Nephron (organoid): ENCODE results near the gene DIO1.

Experiments
- H3K27ac Mint-ChIP-seq, 3 experiments: 2 replicates each; pipeline ENCODE4 v1.8.0; 2020; ENCODE audit warnings: mixed read lengths in 3 of 3, mild to moderate bottlenecking in 2 of 3, moderate library complexity in 1 of 3
- H3K27me3 Mint-ChIP-seq: 2 replicates; pipeline ENCODE4 v1.8.0; 2021; ENCODE audit warnings: low read depth, mild to moderate bottlenecking, moderate library complexity, mixed read lengths
- H3K36me3 Mint-ChIP-seq: 2 replicates; pipeline ENCODE4 v1.8.0; 2020; ENCODE audit warnings: low read depth, mixed read lengths
- H3K4me1 Mint-ChIP-seq: 2 replicates; pipeline ENCODE4 v1.8.0; 2020; ENCODE audit warnings: mixed read lengths
- H3K4me3 Mint-ChIP-seq, 3 experiments: 2 replicates each; pipeline ENCODE4 v1.8.0; 2020; ENCODE audit warnings: mild to moderate bottlenecking in 3 of 3, mixed read lengths in 3 of 3, moderate library complexity in 2 of 3
- H3K9me3 Mint-ChIP-seq: 2 replicates; pipeline ENCODE4 v1.8.0; 2020; ENCODE audit warnings: mixed read lengths
- CTCF ChIP-seq, 3 experiments: fragments of 200-600 bp; sonication (generic); IDR thresholded peaks; one replicate each; pipeline ENCODE4 v1.5.0; 2021; ENCODE audit warnings: antibody characterized with exemption in 3 of 3; ENCODE audit not compliant: unreplicated experiment in 3 of 3

DIO1 gene

GRCh38 chr1:53899206-53899628 lies 5.2 kb downstream of the DIO1 start:
- Mint-ChIP-seq H3K9me3 (no peaks in the 10 kb centered on the region), H3K27ac (peak overlapping the region; percentile 72 to 82 (median 78)), H3K4me3 (peak overlapping the region in 1 of 3 experiments; percentile 40), H3K4me1 (peaks cover 55% of the 10 kb centered on the region), H3K27me3 (peaks cover 8% of the 10 kb centered on the region), H3K36me3 (no peaks in the 10 kb centered on the region)
- no peak for TF ChIP-seq CTCF (IDR thresholded peaks at IDR 0.05; ENCODE audit: unreplicated experiment in 3 of 3)

GRCh38 chr1:53899708-53900107 lies 5.7 kb downstream of the DIO1 start:
- Mint-ChIP-seq H3K4me3 (no peak overlapping the region), H3K27ac (peak overlapping the region; percentile 72 to 82 (median 78)), H3K4me1 (peaks cover 55% of the 10 kb centered on the region), H3K9me3 (no peaks in the 10 kb centered on the region), H3K27me3 (peaks cover 7% of the 10 kb centered on the region), H3K36me3 (no peaks in the 10 kb centered on the region)
- no peak for TF ChIP-seq CTCF (IDR thresholded peaks at IDR 0.05; ENCODE audit: unreplicated experiment in 3 of 3)

GRCh38 chr1:53902235-53903138 lies 8.5 kb downstream of the DIO1 start:
- TF ChIP-seq CTCF (IDR thresholded peaks at IDR 0.05; ENCODE audit: unreplicated experiment in 3 of 3) = no peak
- H3K4me1 Mint-ChIP-seq = peaks cover 42% of the 10 kb centered on the region
- H3K9me3 Mint-ChIP-seq = no peaks in the 10 kb centered on the region
- H3K27me3 Mint-ChIP-seq = peaks cover 4% of the 10 kb centered on the region
- H3K27ac Mint-ChIP-seq = peak overlapping the region in 2 of 3 experiments; percentile 55 to 63
- H3K36me3 Mint-ChIP-seq = no peaks in the 10 kb centered on the region
- no peak overlapping the region for H3K4me3 Mint-ChIP-seq

- TF ChIP-seq CTCF (IDR thresholded peaks at IDR 0.05; ENCODE audit: unreplicated experiment in 3 of 3) = no peak
- no peak overlapping the region for H3K4me3 Mint-ChIP-seq
- H3K9me3 Mint-ChIP-seq = no peaks in the 10 kb centered on the region
- H3K36me3 Mint-ChIP-seq = peaks cover 10% of the 10 kb centered on the region
- H3K4me1 Mint-ChIP-seq = peaks cover 30% of the 10 kb centered on the region
- no peak overlapping the region for H3K27ac Mint-ChIP-seq
- H3K27me3 Mint-ChIP-seq = peaks cover 8% of the 10 kb centered on the region
Observed at GRCh38 chr1:53905509-53905908, 11.5 kb downstream of the DIO1 start.

GRCh38 chr1:53906121-53906520 lies 12.1 kb downstream of the DIO1 start:
- Mint-ChIP-seq H3K4me1 (peaks cover 33% of the 10 kb centered on the region), H3K9me3 (no peaks in the 10 kb centered on the region), H3K4me3 (no peak overlapping the region), H3K27ac (no peak overlapping the region), H3K27me3 (peaks cover 8% of the 10 kb centered on the region), H3K36me3 (peaks cover 10% of the 10 kb centered on the region)
- no peak for TF ChIP-seq CTCF (IDR thresholded peaks at IDR 0.05; ENCODE audit: unreplicated experiment in 3 of 3)

- peak overlapping the region in 1 of 3 experiments; percentile 27 for H3K27ac Mint-ChIP-seq
- no peak overlapping the region for H3K4me3 Mint-ChIP-seq
- no peaks in the 10 kb centered on the region for H3K9me3 Mint-ChIP-seq
- peaks cover 32% of the 10 kb centered on the region for H3K4me1 Mint-ChIP-seq
- peaks cover 4% of the 10 kb centered on the region for H3K27me3 Mint-ChIP-seq
- no peak for TF ChIP-seq CTCF (IDR thresholded peaks at IDR 0.05; ENCODE audit: unreplicated experiment in 3 of 3)
- peaks cover 16% of the 10 kb centered on the region for H3K36me3 Mint-ChIP-seq
Observed at GRCh38 chr1:53909946-53910345, 16.0 kb downstream of the DIO1 start.
